Measurements from ENCODE around the gene MRPS26.
"Not testable (repeated sequence)": the region's sequence is repeated elsewhere in the genome, so short reads cannot be mapped to it uniquely, and the experiment has no call there.

MRPS26 gene

GRCh38 chr20:3045816-3046676, at the start of gene MRPS26:
MRPS26 (plus strand) TSS chr20:3046052; CDS start chr20:3046069, 17 bp downstream.
- DNase-seq: peak; percentile 97

GRCh38 chr20:2998728-2999127, 47.1 kb upstream of the MRPS26 start:
- no peak for DNase-seq

GRCh38 chr20:3000852-3001523, 44.9 kb upstream of the MRPS26 start:
- DNase-seq: peak; percentile 79

GRCh38 chr20:3003416-3003815, 42.4 kb upstream of the MRPS26 start:
- no peak for DNase-seq

GRCh38 chr20:3010985-3011723, 34.7 kb upstream of the MRPS26 start:
- DNase-seq: no peak

- DNase-seq: no peak
Measured at GRCh38 chr20:3011752-3012151, 34.1 kb upstream of the MRPS26 start.

- DNase-seq: no peak
Measured at GRCh38 chr20:3013771-3014170, 32.1 kb upstream of the MRPS26 start.

- DNase-seq: no peak
Measured at GRCh38 chr20:3014179-3014578, 31.7 kb upstream of the MRPS26 start.

GRCh38 chr20:3014662-3015061, 31.2 kb upstream of the MRPS26 start:
- DNase-seq: no peak

- DNase-seq: not testable (repeated sequence)
Measured at GRCh38 chr20:3015302-3015701, 30.6 kb upstream of the MRPS26 start.

- no peak for DNase-seq
Measured at GRCh38 chr20:3021327-3021726, 24.5 kb upstream of the MRPS26 start.

GRCh38 chr20:3021777-3022176, 24.1 kb upstream of the MRPS26 start:
- no peak for DNase-seq

- DNase-seq: peak; percentile 81
Measured at GRCh38 chr20:3022559-3023490, 23.0 kb upstream of the MRPS26 start.

- no peak for DNase-seq
Measured at GRCh38 chr20:3027987-3028386, 17.9 kb upstream of the MRPS26 start.

GRCh38 chr20:3031524-3032147, 14.2 kb upstream of the MRPS26 start:
- no peak for DNase-seq

GRCh38 chr20:3032624-3033023, 13.2 kb upstream of the MRPS26 start:
- no peak for DNase-seq

- no peak for DNase-seq
Measured at GRCh38 chr20:3037654-3038053, 8.2 kb upstream of the MRPS26 start.

GRCh38 chr20:3038454-3038853, 7.4 kb upstream of the MRPS26 start:
- no peak for DNase-seq

GRCh38 chr20:3039426-3039825, 6.4 kb upstream of the MRPS26 start:
- DNase-seq: no peak

- no peak for DNase-seq
Measured at GRCh38 chr20:3040086-3040485, 5.8 kb upstream of the MRPS26 start.

GRCh38 chr20:3041854-3042409, 3.9 kb upstream of the MRPS26 start:
- DNase-seq: no peak

GRCh38 chr20:3042625-3043024, 3.2 kb upstream of the MRPS26 start:
- DNase-seq: no peak
